Measurements from ENCODE around the gene AP1AR. TPM values are rescaled to one million over a fixed set of nuclear protein-coding genes. Genes with fewer than 3 reads are reported as not detected.

AP1AR gene
- total and polyA plus RNA-seq, 2 of the 8 experiments (the other 6 are each of a cell fraction or from before 2014, with no cell fraction given), result 5.3 to 27.7 TPM

DNA sequence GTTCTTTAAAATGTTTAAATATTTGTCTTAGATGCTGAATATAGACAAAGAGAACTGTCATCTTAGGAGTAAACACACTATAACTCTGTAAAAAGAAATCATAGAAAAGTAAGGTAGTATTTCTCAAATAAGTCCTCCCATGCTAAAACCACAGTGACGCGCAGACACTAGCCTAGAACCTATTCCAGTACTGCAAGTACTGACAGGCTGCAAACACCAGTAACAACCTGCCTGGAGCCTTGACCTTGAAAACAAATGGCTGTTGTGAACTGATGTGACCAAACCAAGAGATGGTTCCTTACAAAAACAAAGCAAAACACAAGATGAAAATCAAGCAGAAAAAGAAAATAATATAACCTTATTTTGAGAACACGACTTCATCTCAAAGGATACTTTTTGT, 45.6 kb downstream of the AP1AR start (continued):
- TF ChIP-seq MAFK (IDR thresholded peaks at IDR 0.05; ENCODE audit: low read depth, low read length) (no peak), CHD1 (IDR thresholded peaks at IDR 0.05; ENCODE audit: low read depth, low read length) (no peak), POLR2AphosphoS5 (IDR thresholded peaks at IDR 0.05; ENCODE audit: low read depth, low read length) (no peak), BRCA1 (IDR thresholded peaks at IDR 0.05; ENCODE audit: low read depth, low read length) (no peak), SP2 (IDR thresholded peaks at IDR 0.05; ENCODE audit: low read length) (no peak)
